HCT116 (cell line): ENCODE data around the gene CDH23. TPM values are rescaled to one million over a fixed set of nuclear protein-coding genes. Genes with fewer than 3 reads are reported as not detected.

Experiments used
- ATAC-seq: fragments of 200-7000 bp; cut with Tn5 transposase; 2 replicates; pipeline ENCODE4 v1.9.1; 2020; ENCODE audit warnings: mild to moderate bottlenecking, moderate library complexity
- BruUV-seq: library from RNA; stranded (reverse); fragments of 400-500 nt; replicated peaks from 2 replicates; lab custom pipeline; 2021; lab: Mats Ljungman, UMichigan
- CTCF ChIA-PET: fragments of 300-600 bp; sonication (Branson Sonifier 250); formaldehyde crosslinking; loops from one replicate; lab custom pipeline; 2021; ENCODE audit warnings: antibody characterized with exemption; lab: Charles Lee
- POLR2A ChIA-PET: fragments of 300-600, 350-600 bp; sonication (Branson Sonifier 250); formaldehyde crosslinking; loops from one replicate; lab custom pipeline; 2021; ENCODE audit warnings: antibody characterized with exemption; lab: Charles Lee
- RAD21 ChIA-PET, 2 experiments: fragments of 300-600 bp; sonication (Branson Sonifier 250); formaldehyde crosslinking; loops; one replicate each; lab custom pipeline; 2023; ENCODE audit warnings: low total read pairs in 2 of 2; ENCODE audit not compliant: uncharacterized antibody in 2 of 2, unreplicated experiment in 2 of 2, low non-redundant PET in 1 of 2; lab: Charles Lee
- DNase-seq: peaks from one replicate; pipeline ENCODE4 v3.0.0-alpha.2; 2010; ENCODE audit warnings: low read depth, low spot score
- H2AFZ ChIP-seq: fragments of 200-600 bp; shearing (Covaris generic), sonication (generic); 2 replicates; pipeline ENCODE4 v1.6.1; 2017; ENCODE audit warnings: low read depth, mixed run types, mixed read lengths, antibody characterized with exemption, low read length; ENCODE audit not compliant: poor library complexity, severe bottlenecking
- H3K27ac ChIP-seq: 2 replicates; pipeline ENCODE4 v1.5.1; 2012; ENCODE audit warnings: low read depth, low read length
- H3K27me3 ChIP-seq: fragments of 200-600 bp; sonication (generic); 2 replicates; pipeline ENCODE4 v1.6.1; 2016; ENCODE audit warnings: mixed run types, low read length, mixed read lengths; ENCODE audit not compliant: insufficient read depth
- H3K36me3 ChIP-seq, 2 experiments: fragments of 200-500 bp in 1 of 2; fragments of 200-600 bp in 1 of 2; sonication (Bioruptor generic) in 1 of 2; sonication (generic) in 1 of 2; 2 replicates each; pipeline versions ENCODE4 v1.5.1 to v1.6.1; 2014 to 2016; ENCODE audit warnings: low read length in 2 of 2, inconsistent platforms in 1 of 2, mixed read lengths in 1 of 2, mixed run types in 1 of 2; ENCODE audit not compliant: insufficient read depth in 2 of 2, control insufficient read depth in 1 of 2
- H3K4me1 ChIP-seq, 2 experiments: fragments of 200-600 bp in 1 of 2; sonication (generic) in 1 of 2; 2 replicates each; pipeline versions ENCODE4 v1.5.1 to v1.6.1; 2012 to 2017; ENCODE audit warnings: low read length in 2 of 2, inconsistent platforms in 1 of 2, mild to moderate bottlenecking in 1 of 2, mixed read lengths in 1 of 2, mixed run types in 1 of 2, moderate library complexity in 1 of 2; ENCODE audit not compliant: insufficient read depth in 2 of 2, control insufficient read depth in 1 of 2
- H3K4me2 ChIP-seq: fragments of 200-600 bp; sonication (generic); 2 replicates; pipeline ENCODE4 v1.6.1; 2017; ENCODE audit warnings: mixed run types, low read length, mixed read lengths
- H3K4me3 ChIP-seq, 2 experiments: fragments of 200-600 bp in 1 of 2; sonication (generic) in 1 of 2; replicated peaks in 1 of 2; 2 replicates each; pipeline ENCODE4 v1.5.1; 2011 to 2016; ENCODE audit warnings: low read length in 2 of 2, control low read depth in 1 of 2, low read depth in 1 of 2, mild to moderate bottlenecking in 1 of 2, mixed read lengths in 1 of 2, mixed run types in 1 of 2
- H3K79me2 ChIP-seq: fragments of 200-600 bp; sonication (generic); 2 replicates; pipeline ENCODE4 v1.6.1; 2017; ENCODE audit warnings: mild to moderate bottlenecking, mixed run types, low read length, moderate library complexity, mixed read lengths; ENCODE audit not compliant: insufficient read depth
- H3K9ac ChIP-seq: fragments of 200-600 bp; sonication (generic); 2 replicates; pipeline ENCODE4 v1.6.1; 2016; ENCODE audit warnings: low read length, mixed read lengths
- H3K9me2 ChIP-seq: fragments of 200-600 bp; sonication (generic), shearing (Covaris generic); 2 replicates; pipeline ENCODE4 v1.6.1; 2017; ENCODE audit warnings: mixed run types, mild to moderate bottlenecking, moderate library complexity; ENCODE audit not compliant: insufficient read depth
- H3K9me3 ChIP-seq, 2 experiments: fragments of 200-500 bp in 1 of 2; fragments of 200-600 bp in 1 of 2; sonication (Bioruptor generic) in 1 of 2; sonication (generic) in 1 of 2; 2 replicates each; pipeline ENCODE4 v1.6.1; 2014 to 2017; ENCODE audit warnings: low read length in 2 of 2, mixed read lengths in 2 of 2, inconsistent platforms in 1 of 2, low read depth in 1 of 2, mild to moderate bottlenecking in 1 of 2, mixed run types in 1 of 2, moderate library complexity in 1 of 2; ENCODE audit not compliant: control insufficient read depth in 1 of 2, insufficient read depth in 1 of 2
- H4K20me1 ChIP-seq: fragments of 200-600 bp; sonication (generic), shearing (Covaris generic); 2 replicates; pipeline ENCODE4 v1.6.1; 2017; ENCODE audit warnings: mixed run types, mild to moderate bottlenecking, moderate library complexity; ENCODE audit not compliant: insufficient read depth
- CBX3 ChIP-seq: IDR thresholded peaks from 2 replicates; pipeline ENCODE4 v1.6.1; 2012; ENCODE audit warnings: low read depth
- CEBPB ChIP-seq: IDR thresholded peaks from 2 replicates; pipeline ENCODE4 v1.6.1; 2012; ENCODE audit warnings: low read depth
- ELF1 ChIP-seq: IDR thresholded peaks from 2 replicates; pipeline ENCODE4 v1.6.1; 2012; ENCODE audit warnings: low read depth, borderline replicate concordance
- FOSL1 ChIP-seq: IDR thresholded peaks from 2 replicates; pipeline ENCODE4 v1.6.1; 2012; ENCODE audit warnings: low read depth
- JUND ChIP-seq: IDR thresholded peaks from 2 replicates; pipeline ENCODE4 v1.6.1; 2012
- POLR2A ChIP-seq: IDR thresholded peaks from 2 replicates; pipeline ENCODE4 v1.7.0; 2011; ENCODE audit warnings: borderline replicate concordance; ENCODE audit not compliant: insufficient read depth, insufficient read length; ENCODE audit errors: extremely low read depth
- POLR2AphosphoS5 ChIP-seq: IDR thresholded peaks from 2 replicates; pipeline ENCODE4 v1.6.1; 2011; ENCODE audit warnings: mild to moderate bottlenecking, low read depth, low read length, moderate library complexity
- RAD21 ChIP-seq: IDR thresholded peaks from 2 replicates; pipeline ENCODE4 v1.6.1; 2012; ENCODE audit warnings: low read depth, mild to moderate bottlenecking
- SRF ChIP-seq: IDR thresholded peaks from 2 replicates; pipeline ENCODE4 v1.6.1; 2012; ENCODE audit warnings: low read depth
- TCF7L2 ChIP-seq: IDR thresholded peaks from 2 replicates; pipeline ENCODE4 v1.7.0; 2011; ENCODE audit warnings: borderline replicate concordance, inconsistent platforms; ENCODE audit not compliant: insufficient read depth, insufficient read length; ENCODE audit errors: extremely low read depth
- YY1 ChIP-seq: IDR thresholded peaks from 2 replicates; pipeline ENCODE4 v1.6.1; 2011; ENCODE audit warnings: low read length, low read depth, moderate library complexity, mild to moderate bottlenecking; ENCODE audit not compliant: insufficient replicate concordance; ENCODE audit errors: extremely low read depth
- ZNF274 ChIP-seq: fragments of 200-500 bp; sonication (Bioruptor generic); IDR thresholded peaks from 2 replicates; pipeline ENCODE4 v1.6.1; 2014; ENCODE audit warnings: mild to moderate bottlenecking, low read depth, low read length, inconsistent platforms
- intact Hi-C: fragments of 100-400 bp; cut with micrococcal nuclease; formaldehyde crosslinking; loops from 2 replicates; pipeline ENCODE4 v1.10.0; 2022
- total RNA-seq: library from RNA; stranded (reverse); gene quantifications from one replicate; pipeline ENCODE4 v1.2.1, GENCODE V29; 2021; ENCODE audit not compliant: unreplicated experiment
- TF ChIP-seq, protein P1 (sequence below), 3 experiments: fragments of 200-600 bp in 1 of 3; sonication (generic) in 1 of 3; IDR thresholded peaks in 2 of 3; conservative IDR thresholded peaks in 1 of 3; 2 replicates each; pipeline ENCODE4 v1.5.1; 2012 to 2017; ENCODE audit warnings: low read depth in 2 of 3, low read length in 2 of 3, antibody characterized with exemption in 1 of 3, borderline replicate concordance in 1 of 3, control low read depth in 1 of 3, mild to moderate bottlenecking in 1 of 3, mixed read lengths in 1 of 3, mixed run types in 1 of 3, moderate library complexity in 1 of 3; ENCODE audit not compliant: insufficient read depth in 1 of 3
- TF ChIP-seq, protein P2 (sequence below): IDR thresholded peaks from 2 replicates; pipeline ENCODE4 v1.6.1; 2012; ENCODE audit warnings: low read depth
- TF ChIP-seq, protein P3 (sequence below): IDR thresholded peaks from 2 replicates; pipeline ENCODE4 v1.6.1; 2011; ENCODE audit warnings: mild to moderate bottlenecking, low read length, moderate library complexity; ENCODE audit not compliant: insufficient replicate concordance; ENCODE audit errors: extremely low read depth

The CDH23 gene
- total RNA-seq, 1 experiment from 2014 or later: not detected

DNA sequence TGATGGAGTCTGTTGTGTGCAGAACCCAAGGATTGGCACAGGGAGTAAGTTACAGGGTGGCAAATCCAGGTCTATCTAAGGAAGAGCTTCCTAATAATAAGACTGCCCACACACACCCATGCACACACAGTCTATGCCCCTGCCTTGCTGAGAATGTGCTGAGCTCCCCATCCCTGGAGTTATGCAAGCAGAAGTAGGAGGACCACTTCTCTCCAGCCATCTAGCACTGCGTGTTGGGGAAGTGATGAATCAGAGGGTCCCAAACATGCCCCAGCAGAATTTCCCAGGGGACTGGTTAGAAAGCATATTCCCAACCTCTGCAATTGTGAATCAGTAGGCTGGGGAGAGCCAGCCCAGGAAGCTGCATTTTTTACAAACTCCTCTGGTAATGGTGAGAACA, 117.2 kb downstream of the CDH23 start:
- DNase-seq (no peak), ATAC-seq (no peak)
- H4K20me1 ChIP-seq: no peaks in the 10 kb centered on the region
- H3K79me2 ChIP-seq: no peaks in the 10 kb centered on the region
- intact Hi-C loops: no loop called here
- H3K9me2 ChIP-seq: no peaks in the 10 kb centered on the region
- H3K9ac ChIP-seq: no peak overlapping the region
- H3K4me1 ChIP-seq: peaks cover 10 to 12% of the 10 kb centered on the region in 2 experiments
- no peak overlapping the region for H3K4me3 ChIP-seq
- CTCF ChIA-PET: interaction anchor here (1.6 kb wide), 1 partner anchor 56 kb away, joined by 3 read pairs; no protein-coding TSS in a partner anchor
- POLR2A ChIA-PET: no interaction called here
- no peak overlapping the region for H3K27ac ChIP-seq
- no peaks in the 10 kb centered on the region for H3K27me3 ChIP-seq
- no peaks in the 10 kb centered on the region for H3K36me3 ChIP-seq
- H3K9me3 ChIP-seq: no peaks in the 10 kb centered on the region
- TF ChIP-seq JUND (no peak), CBX3 (no peak), POLR2AphosphoS5 (no peak), CEBPB (no peak), RAD21 (no peak), ELF1 (no peak), ZNF274 (no peak), YY1 (no peak), SRF (no peak), POLR2A (no peak), TCF7L2 (no peak), FOSL1 (no peak)
- TF ChIP-seq, protein P1, sequence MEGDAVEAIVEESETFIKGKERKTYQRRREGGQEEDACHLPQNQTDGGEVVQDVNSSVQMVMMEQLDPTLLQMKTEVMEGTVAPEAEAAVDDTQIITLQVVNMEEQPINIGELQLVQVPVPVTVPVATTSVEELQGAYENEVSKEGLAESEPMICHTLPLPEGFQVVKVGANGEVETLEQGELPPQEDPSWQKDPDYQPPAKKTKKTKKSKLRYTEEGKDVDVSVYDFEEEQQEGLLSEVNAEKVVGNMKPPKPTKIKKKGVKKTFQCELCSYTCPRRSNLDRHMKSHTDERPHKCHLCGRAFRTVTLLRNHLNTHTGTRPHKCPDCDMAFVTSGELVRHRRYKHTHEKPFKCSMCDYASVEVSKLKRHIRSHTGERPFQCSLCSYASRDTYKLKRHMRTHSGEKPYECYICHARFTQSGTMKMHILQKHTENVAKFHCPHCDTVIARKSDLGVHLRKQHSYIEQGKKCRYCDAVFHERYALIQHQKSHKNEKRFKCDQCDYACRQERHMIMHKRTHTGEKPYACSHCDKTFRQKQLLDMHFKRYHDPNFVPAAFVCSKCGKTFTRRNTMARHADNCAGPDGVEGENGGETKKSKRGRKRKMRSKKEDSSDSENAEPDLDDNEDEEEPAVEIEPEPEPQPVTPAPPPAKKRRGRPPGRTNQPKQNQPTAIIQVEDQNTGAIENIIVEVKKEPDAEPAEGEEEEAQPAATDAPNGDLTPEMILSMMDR (IDR thresholded peaks at IDR 0.05 in 2 of 3, conservative IDR thresholded peaks at IDR 0.05 in 1 of 3; ENCODE audit: borderline replicate concordance in 1 of 3, insufficient read depth in 1 of 3, low read depth in 2 of 3, low read length in 2 of 3): no peak
- TF ChIP-seq, protein P2, sequence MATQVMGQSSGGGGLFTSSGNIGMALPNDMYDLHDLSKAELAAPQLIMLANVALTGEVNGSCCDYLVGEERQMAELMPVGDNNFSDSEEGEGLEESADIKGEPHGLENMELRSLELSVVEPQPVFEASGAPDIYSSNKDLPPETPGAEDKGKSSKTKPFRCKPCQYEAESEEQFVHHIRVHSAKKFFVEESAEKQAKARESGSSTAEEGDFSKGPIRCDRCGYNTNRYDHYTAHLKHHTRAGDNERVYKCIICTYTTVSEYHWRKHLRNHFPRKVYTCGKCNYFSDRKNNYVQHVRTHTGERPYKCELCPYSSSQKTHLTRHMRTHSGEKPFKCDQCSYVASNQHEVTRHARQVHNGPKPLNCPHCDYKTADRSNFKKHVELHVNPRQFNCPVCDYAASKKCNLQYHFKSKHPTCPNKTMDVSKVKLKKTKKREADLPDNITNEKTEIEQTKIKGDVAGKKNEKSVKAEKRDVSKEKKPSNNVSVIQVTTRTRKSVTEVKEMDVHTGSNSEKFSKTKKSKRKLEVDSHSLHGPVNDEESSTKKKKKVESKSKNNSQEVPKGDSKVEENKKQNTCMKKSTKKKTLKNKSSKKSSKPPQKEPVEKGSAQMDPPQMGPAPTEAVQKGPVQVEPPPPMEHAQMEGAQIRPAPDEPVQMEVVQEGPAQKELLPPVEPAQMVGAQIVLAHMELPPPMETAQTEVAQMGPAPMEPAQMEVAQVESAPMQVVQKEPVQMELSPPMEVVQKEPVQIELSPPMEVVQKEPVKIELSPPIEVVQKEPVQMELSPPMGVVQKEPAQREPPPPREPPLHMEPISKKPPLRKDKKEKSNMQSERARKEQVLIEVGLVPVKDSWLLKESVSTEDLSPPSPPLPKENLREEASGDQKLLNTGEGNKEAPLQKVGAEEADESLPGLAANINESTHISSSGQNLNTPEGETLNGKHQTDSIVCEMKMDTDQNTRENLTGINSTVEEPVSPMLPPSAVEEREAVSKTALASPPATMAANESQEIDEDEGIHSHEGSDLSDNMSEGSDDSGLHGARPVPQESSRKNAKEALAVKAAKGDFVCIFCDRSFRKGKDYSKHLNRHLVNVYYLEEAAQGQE: no peak
- TF ChIP-seq, protein P3, sequence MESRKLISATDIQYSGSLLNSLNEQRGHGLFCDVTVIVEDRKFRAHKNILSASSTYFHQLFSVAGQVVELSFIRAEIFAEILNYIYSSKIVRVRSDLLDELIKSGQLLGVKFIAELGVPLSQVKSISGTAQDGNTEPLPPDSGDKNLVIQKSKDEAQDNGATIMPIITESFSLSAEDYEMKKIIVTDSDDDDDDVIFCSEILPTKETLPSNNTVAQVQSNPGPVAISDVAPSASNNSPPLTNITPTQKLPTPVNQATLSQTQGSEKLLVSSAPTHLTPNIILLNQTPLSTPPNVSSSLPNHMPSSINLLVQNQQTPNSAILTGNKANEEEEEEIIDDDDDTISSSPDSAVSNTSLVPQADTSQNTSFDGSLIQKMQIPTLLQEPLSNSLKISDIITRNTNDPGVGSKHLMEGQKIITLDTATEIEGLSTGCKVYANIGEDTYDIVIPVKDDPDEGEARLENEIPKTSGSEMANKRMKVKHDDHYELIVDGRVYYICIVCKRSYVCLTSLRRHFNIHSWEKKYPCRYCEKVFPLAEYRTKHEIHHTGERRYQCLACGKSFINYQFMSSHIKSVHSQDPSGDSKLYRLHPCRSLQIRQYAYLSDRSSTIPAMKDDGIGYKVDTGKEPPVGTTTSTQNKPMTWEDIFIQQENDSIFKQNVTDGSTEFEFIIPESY: no peak
- BruUV-seq: no TSS peak
- H3K4me2 ChIP-seq: no peak overlapping the region
- RAD21 ChIA-PET: no interaction called here
- H2AFZ ChIP-seq: no peak overlapping the region
